H54 (cell line): ENCODE results near the gene CA14.

Source experiments
- DNase-seq: peaks from one replicate; pipeline ENCODE4 v3.0.0; 2011; ENCODE audit warnings: low spot score, mixed read lengths; ENCODE audit not compliant: insufficient read length
- FAIRE-seq: peaks from 3 replicates; lab custom pipeline; 2011; peaks lifted over from hg19 to GRCh38; lab: Jason Lieb, UNC
- POLR2A ChIP-seq: IDR thresholded peaks from 2 replicates; pipeline ENCODE4 v1.6.1; 2011; ENCODE audit warnings: low read depth, mild to moderate bottlenecking, low read length

CA14 gene

DNA sequence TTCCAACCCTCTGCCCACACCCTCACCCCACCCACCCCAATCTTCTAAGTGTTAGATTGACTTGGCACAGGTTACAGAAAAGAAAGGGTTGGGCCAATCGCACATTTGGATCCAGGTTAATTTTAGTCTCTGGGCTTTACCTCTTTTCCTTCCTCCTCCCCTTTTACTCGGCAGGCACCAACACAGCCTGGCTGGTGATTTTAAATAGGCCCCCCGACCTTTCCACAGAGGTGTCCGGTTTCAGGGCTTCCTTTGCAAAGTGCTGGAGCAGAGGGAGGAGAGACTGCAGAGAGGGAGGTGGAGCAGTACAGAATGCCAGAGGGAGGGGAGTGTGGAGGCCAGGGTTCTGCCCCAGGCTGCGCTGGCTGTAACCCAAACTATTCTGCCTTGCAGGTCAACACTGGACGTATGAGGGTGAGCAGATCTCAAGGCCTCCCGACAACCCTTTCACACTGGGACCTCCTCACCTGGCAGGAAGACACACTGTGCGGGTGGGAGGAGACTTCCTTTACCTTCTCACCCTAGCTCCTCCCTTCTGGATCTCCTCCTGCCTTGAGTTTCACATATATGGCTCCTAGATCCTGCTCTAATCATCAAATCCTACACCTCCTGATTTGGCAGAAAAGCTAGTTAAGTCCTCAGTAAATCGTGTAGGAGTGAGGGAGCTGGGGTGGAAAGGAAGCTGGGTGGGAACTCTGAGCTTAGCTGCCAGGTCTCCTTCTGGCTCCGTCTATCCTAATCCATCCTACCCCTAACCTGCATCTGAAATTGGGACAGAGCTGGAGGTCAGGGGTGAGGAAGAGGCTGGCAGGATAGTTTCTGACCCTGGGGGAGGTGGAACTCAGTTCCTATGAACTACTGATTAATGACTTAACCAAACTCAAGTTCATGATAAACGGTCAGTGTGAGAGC lies 2.4 kb downstream of the CA14 start:
- DNase-seq: no peak
- no peak for TF ChIP-seq POLR2A
- no peak for FAIRE-seq

DNA sequence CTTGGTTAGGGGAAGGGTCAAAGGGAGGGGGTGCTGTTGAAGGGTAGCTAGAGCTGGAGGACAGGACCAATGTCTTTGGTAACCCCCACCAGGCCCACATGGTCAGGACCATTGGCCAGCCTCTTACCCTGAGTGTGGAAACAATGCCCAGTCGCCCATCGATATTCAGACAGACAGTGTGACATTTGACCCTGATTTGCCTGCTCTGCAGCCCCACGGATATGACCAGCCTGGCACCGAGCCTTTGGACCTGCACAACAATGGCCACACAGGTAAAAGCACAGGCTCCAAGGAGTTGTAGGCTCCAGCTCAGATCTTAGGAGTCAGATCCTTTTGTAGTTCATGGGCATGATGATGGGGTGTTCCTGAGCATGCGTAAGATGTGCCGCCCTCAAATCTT lies 3.8 kb downstream of the CA14 start:
- DNase-seq: no peak
- no peak for FAIRE-seq
- no peak for TF ChIP-seq POLR2A

DNA sequence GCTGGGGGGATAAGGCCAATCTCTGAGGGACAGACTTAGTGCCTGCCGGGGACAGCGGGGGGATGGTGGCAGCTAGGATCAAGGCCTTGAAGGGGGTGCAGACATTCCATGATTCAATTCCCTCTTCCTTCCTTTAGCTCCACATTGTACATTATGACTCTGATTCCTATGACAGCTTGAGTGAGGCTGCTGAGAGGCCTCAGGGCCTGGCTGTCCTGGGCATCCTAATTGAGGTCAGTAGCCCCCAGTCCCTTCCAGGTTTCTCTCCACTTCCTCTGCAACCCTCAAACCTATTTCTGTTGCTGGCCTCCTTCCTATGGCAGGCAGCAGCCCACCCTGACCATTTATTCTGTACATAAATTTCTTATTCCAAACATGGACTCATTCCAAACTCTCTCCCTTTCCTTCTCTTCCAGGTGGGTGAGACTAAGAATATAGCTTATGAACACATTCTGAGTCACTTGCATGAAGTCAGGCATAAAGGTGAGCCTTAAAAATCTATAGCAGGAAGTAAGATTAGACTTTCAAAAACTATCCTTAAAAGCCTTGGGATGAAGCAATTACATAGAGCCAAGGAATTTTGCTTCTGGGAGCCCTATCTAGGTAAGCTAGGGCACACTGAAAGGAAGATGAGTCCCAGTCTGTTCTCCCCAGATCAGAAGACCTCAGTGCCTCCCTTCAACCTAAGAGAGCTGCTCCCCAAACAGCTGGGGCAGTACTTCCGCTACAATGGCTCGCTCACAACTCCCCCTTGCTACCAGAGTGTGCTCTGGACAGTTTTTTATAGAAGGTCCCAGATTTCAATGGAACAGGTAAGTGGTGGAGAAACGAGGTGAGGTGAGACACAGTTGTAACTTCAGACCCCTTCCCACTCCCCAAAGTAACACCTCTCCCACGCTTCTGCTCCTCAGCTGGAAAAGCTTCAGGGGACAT lies 5.1 kb downstream of the CA14 start:
- DNase-seq (no peak), FAIRE-seq (no peak)
- no peak for TF ChIP-seq POLR2A

DNA sequence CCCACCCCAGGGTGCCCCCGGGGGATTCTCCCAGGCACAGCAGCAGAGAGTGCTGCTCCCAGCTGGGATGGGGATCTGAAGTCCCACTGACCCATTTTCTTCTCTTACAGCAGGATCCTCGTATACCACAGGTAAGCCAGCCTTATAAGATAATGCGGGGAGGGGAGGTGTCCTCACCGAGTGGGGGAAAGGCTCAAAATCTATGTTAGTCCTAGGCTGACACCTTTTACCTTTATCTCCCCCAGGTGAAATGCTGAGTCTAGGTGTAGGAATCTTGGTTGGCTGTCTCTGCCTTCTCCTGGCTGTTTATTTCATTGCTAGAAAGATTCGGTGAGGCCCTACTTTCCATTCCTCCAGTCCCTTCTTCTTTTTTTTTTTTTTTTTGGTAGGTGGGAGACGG lies 6.0 kb downstream of the CA14 start:
- no peak for FAIRE-seq
- TF ChIP-seq POLR2A: no peak
- no peak for DNase-seq

DNA sequence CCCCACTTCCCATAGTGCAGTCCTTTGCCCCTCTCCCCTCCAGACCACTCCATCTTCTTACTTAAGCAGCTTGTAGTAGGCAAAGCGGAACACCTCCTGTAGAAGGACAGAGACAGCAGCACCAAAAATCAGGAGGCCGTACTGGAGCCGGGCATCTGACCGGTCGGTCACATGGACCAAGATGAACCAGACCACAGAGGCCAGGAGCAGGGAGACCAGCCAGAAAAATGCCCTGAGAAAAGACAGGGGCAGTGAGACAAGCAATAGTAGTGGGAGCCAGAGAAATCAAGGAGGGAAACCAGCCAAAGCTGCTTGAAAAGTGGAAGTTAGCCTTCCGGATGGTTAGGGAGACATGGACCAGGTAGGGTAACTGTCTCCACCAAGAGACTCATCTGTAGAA lies 10.3 kb downstream of the CA14 start:
- FAIRE-seq: no peak
- DNase-seq: no peak
- no peak for TF ChIP-seq POLR2A

GRCh38 chr1:150268340-150268704 lies 10.7 kb downstream of the CA14 start:
- DNase-seq: peak; percentile 22
- no peak for TF ChIP-seq POLR2A
- no peak for FAIRE-seq

DNA sequence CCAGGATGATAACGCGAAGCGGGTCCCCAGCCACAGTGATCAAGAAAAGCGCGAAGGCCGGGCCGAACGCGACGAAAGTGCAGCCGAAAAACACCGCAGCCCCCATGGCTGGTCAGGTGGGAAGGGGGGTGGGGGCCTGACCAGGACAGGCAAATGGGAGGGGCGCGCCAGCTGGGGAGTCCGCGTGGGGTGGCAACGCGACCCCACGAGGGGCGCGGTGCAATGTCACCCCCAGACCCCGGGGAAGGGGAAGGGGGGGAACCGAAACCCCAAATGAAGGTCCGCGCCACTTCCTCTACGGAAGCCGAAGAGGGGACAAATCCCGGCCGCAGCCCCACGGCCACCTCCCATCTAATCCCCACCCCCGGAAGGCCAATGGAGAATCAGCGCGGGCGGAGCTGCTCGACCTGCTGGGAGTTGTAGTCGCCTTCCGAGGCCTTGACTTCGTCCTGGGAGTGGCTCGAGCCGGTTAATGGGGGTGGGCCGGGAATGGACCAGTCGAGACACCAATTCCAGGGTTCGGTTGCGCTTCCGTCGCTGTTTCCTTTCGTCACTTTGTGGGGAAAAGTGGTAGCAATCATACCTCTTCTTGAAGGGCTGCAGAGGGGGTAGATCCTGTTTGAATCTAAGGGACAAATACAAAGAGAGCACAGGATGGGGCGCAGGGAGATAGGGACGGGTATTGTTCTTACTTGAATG lies 11.3 kb downstream of the CA14 start, which contains the start of gene APH1A:
TSS of gene APH1A (minus strand) at position 312 of the 699 bp plus-strand sequence. CDS start at position 106, 206 bp downstream.
- no peak for FAIRE-seq
- DNase-seq: peak; percentile 93
- TF ChIP-seq POLR2A: no peak; the same call in 1 of the 2 replicates

DNA sequence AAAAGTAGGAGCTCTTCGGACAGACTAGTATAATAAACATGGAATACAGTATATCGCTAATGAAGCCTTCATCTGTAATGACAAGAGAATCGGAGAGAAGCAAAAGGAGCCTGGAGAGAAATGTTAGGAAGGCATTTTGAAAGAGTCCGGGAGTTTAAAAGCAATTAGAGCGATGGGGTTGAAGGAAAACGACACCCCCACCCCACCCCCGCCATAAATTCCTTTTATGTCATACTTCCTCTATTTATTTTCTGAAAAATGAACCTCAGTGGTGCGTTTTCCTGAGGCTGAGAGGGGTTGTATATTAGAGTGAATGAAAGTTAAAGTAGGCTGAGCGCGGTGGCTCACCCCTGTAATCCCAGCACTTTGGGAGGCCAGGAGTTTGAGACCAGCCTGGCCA lies 11.9 kb downstream of the CA14 start:
- DNase-seq (no peak), FAIRE-seq (no peak)
- no peak for TF ChIP-seq POLR2A

DNA sequence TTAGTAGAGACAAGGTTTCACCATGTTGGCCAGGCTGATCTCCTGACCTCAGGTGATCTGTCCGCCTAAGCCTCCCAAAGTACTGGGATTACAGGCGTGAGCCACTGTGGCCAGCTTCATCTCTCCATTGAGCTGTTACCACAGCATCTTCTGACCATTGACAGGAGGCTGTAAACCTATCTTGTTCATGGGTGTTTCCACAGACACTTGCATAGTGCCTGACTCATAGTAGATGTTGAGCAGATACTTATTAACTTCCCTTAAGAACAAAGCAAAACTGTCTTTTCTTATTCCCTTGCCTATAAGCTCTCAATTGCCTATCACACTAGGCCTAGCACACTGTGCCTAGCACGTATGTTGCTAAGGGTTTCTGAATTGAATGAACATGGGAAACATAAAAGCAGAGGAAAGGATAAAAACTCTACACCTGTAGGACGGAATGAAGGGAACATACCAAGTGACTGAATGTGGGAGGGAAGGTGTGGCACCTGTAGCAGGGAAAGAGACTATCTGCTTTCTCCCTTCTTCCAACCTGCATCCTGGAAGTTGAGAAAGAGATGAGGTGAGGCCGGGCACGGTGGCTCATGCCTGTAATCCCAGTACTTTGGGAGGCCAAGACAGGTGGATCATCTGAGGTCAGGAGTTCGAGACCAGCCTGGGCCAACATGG lies 13.9 kb downstream of the CA14 start:
- FAIRE-seq (no peak), DNase-seq (no peak)
- TF ChIP-seq POLR2A: no peak

GRCh38 chr1:150273311-150273710 lies 15.7 kb downstream of the CA14 start:
- FAIRE-seq (no peak), DNase-seq (no peak)
- TF ChIP-seq POLR2A: no peak

DNA sequence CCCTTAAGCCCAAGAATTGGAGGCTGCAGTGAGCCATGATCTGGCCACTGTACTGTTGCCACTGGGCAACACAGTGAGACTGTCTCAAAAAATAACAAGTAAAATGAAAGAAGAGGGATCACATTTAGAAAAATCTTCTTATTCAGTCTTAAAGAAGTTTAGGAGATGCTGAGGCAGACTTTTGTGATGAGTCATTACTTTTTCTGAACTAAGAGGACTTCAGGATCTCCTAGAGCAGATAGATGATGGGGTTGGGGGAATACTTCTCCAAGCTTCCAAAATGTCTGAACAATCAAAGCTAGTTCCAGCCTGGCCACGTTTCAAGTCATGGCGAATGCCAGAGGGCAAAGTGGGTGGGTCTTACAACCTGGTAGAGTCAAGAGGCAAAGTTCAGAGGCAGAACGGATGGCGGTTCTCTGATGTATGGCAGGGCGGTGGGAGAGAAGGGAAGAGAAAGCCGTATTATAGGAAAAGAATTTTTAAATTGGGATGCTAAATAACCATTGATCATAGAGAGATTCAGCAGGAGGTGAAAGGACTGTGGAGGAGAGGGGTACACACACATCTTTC lies 22.6 kb downstream of the CA14 start:
- no peak for DNase-seq
- FAIRE-seq: no peak
- TF ChIP-seq POLR2A: no peak

DNA sequence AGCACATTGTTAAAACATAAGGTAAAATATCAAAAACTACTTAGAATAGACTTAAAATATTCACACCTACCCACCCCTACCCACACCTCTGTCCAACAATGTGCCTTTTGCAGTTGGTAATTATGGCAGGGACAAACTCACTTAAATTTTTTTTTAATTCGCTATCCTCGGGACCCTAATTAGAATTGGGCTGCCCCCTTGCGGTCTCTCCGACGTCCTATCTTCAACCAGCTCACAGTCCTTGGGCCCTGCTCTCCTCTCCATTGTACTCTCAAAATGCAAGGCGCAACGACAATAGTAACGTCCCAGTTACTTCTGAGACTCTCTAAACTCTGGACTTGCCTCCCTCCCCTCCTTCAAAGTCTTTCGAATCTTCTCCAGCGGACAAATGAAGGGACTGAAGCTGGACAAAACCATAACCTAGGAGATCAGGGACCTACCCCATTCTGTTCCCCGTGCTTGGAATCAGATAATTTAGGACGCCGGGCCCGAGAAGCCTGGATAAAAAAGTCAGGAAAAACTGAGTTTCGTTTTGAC lies 23.7 kb downstream of the CA14 start:
- TF ChIP-seq POLR2A: no peak
- FAIRE-seq: no peak
- no peak for DNase-seq
